Fibroblast of the aortic adventitia (primary cell): Measurements from ENCODE around the gene RPS26. TPM values are rescaled to one million over a fixed set of nuclear protein-coding genes. Genes with fewer than 3 reads are reported as not detected.

Experiments
- DNase-seq: peaks from one replicate; pipeline ENCODE4 v3.0.0-alpha.2; 2010; ENCODE audit warnings: low read depth
- H3K4me3 ChIP-seq: 2 replicates; pipeline ENCODE4 v1.5.1; 2011; ENCODE audit warnings: low read depth, mild to moderate bottlenecking, control low read depth, low read length, moderate library complexity
- total RNA-seq: library from RNA; depleted of rRNA; stranded (reverse); fragments of >200 nt; gene quantifications from 2 replicates; pipeline ENCODE4 v1.2.3, GENCODE V29; 2012; ENCODE audit warnings: low replicate concordance
- TF ChIP-seq, protein P1 (sequence below): IDR thresholded peaks from 2 replicates; pipeline ENCODE4 v1.5.1; 2011; ENCODE audit warnings: mild to moderate bottlenecking, low read length, control low read depth, inconsistent platforms; ENCODE audit not compliant: insufficient read depth

Gene RPS26
- total RNA-seq, 1 donor, result 893 TPM

DNA sequence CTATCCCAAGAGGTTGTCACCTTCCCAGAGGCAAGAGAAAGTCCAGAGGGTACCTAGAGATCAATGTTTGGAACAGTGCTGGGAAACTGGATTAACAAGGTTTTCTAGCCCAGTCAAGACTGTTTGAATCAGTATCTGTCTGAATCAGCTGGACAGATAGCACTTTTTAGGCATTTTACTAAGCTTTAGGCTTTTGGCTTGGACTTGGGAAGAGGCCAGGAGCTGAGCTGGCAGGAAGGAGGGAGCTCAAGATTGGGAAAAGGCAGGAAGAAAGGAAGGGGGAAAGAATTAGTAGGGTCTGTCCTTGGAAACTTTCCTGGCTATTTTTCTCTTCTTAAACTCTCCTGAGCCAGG is 12.6 kb upstream of the RPS26 start:
- DNase-seq, result peak; percentile 88
- TF ChIP-seq, protein P1, sequence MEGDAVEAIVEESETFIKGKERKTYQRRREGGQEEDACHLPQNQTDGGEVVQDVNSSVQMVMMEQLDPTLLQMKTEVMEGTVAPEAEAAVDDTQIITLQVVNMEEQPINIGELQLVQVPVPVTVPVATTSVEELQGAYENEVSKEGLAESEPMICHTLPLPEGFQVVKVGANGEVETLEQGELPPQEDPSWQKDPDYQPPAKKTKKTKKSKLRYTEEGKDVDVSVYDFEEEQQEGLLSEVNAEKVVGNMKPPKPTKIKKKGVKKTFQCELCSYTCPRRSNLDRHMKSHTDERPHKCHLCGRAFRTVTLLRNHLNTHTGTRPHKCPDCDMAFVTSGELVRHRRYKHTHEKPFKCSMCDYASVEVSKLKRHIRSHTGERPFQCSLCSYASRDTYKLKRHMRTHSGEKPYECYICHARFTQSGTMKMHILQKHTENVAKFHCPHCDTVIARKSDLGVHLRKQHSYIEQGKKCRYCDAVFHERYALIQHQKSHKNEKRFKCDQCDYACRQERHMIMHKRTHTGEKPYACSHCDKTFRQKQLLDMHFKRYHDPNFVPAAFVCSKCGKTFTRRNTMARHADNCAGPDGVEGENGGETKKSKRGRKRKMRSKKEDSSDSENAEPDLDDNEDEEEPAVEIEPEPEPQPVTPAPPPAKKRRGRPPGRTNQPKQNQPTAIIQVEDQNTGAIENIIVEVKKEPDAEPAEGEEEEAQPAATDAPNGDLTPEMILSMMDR, result no peak

GRCh38 chr12:56029666-56030293 is 11.9 kb upstream of the RPS26 start:
- peak; percentile 83 for DNase-seq
- H3K4me3 ChIP-seq, result no peak overlapping the region
- TF ChIP-seq, protein P1, result peak; percentile 86

More for the DNA sequence above, 12.6 kb upstream of the RPS26 start:
- H3K4me3 ChIP-seq, result no peak overlapping the region

DNA sequence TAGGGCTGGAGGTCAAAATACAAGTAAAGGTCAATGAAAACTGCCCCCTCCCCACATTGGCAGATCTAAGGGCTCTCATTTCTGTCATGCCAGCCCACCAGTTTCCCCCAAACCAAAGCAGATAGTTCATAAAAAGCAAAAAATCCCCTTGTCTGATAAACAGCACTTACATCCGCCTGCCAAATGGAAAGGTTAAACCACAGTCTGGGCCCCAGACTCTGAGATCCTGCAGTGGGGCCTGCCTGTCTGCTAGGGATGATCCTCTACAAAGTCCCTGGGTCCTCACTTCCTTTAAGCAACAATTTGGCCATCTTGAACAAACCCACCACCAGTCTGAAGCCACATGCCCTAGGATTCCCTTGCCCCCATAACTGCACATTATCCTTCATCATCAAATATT is 9.7 kb upstream of the RPS26 start:
- H3K4me3 ChIP-seq, result no peak overlapping the region
- TF ChIP-seq, protein P1, result no peak
- no peak for DNase-seq

- no peak for DNase-seq
- TF ChIP-seq, protein P1, result no peak
- H3K4me3 ChIP-seq, result no peak overlapping the region
Measured at GRCh38 chr12:56034586-56035332, 7.0 kb upstream of the RPS26 start.

- no peak overlapping the region for H3K4me3 ChIP-seq
- DNase-seq, result no peak
- TF ChIP-seq, protein P1, result no peak
Measured at GRCh38 chr12:56037161-56037560, 4.6 kb upstream of the RPS26 start.

GRCh38 chr12:56038022-56038655 is 3.6 kb upstream of the RPS26 start:
- DNase-seq, result no peak
- TF ChIP-seq, protein P1, result no peak
- H3K4me3 ChIP-seq, result no peak overlapping the region
